Esophagus muscularis mucosa (tissue), 4 donors: ENCODE results near the gene AIF1. TPM values are rescaled to one million over a fixed set of nuclear protein-coding genes. Genes with fewer than 3 reads are reported as not detected.
"Not testable (repeated sequence)": the region's sequence is repeated elsewhere in the genome, so short reads cannot be mapped to it uniquely, and the experiment has no call there.

Experiments
- DNase-seq: peaks from one replicate; pipeline ENCODE4 v3.0.0-alpha.2; 2017; ENCODE audit errors: extremely low spot score
- H3K27ac ChIP-seq, 4 donors: fragments of 200-600 bp; sonication (generic); replicated peaks in 1 of 4; 1 replicate in 3 of 4; 2 replicates in 1 of 4; pipeline ENCODE4 v1.5.1; 2016 to 2019; ENCODE audit warnings: mild to moderate bottlenecking in 1 of 4
- H3K27me3 ChIP-seq, 4 donors: fragments of 200-600 bp; sonication (generic); one replicate each; pipeline versions ENCODE4 v1.5.1 to v1.6.0; 2016 to 2019
- H3K36me3 ChIP-seq, 4 donors: fragments of 200-600 bp; sonication (generic); one replicate each; pipeline ENCODE4 v1.5.1; 2016 to 2019
- H3K4me1 ChIP-seq, 4 donors: fragments of 200-600 bp; sonication (generic); one replicate each; pipeline ENCODE4 v1.5.1; 2016 to 2019
- H3K4me3 ChIP-seq, 4 donors: fragments of 200-600 bp; sonication (generic); 1 replicate in 2 of 4; 2 replicates in 2 of 4; pipeline ENCODE4 v1.5.1; 2016 to 2019; ENCODE audit warnings: mild to moderate bottlenecking in 4 of 4, moderate library complexity in 1 of 4
- H3K9me3 ChIP-seq, 4 donors: fragments of 200-600 bp; sonication (generic); 1 replicate in 3 of 4; 2 replicates in 1 of 4; pipeline ENCODE4 v1.5.1; 2016 to 2019
- EP300 ChIP-seq: sonication (generic); formaldehyde crosslinking; IDR thresholded peaks from one replicate; pipeline ENCODE4 v1.6.1; 2017; ENCODE audit warnings: antibody characterized with exemption
- POLR2A ChIP-seq: fragments of 450-650 bp; IDR thresholded peaks from one replicate; pipeline ENCODE4 v1.6.1; 2017; ENCODE audit warnings: antibody characterized with exemption, moderate library complexity, mild to moderate bottlenecking, low read depth
- POLR2AphosphoS5 ChIP-seq, 2 donors: sonication (generic); formaldehyde crosslinking; IDR thresholded peaks; one replicate each; pipeline ENCODE4 v1.6.1; 2017; ENCODE audit warnings: antibody characterized with exemption in 2 of 2
- WGBS: methylation state at CpG from one replicate; pipeline ENCODE4 v1.1.5; 2018; 5-methylcytosine and 5-hydroxymethylcytosine counted together
- intact Hi-C: fragments of 100-400 bp; cut with DNase I; formaldehyde crosslinking; loops from one replicate; pipeline ENCODE4 v1.15.1; 2023
- total RNA-seq, 4 donors: library from RNA; depleted of rRNA; stranded (reverse); fragments of >200 nt; gene quantifications; one replicate each; pipeline versions ENCODE4 v1.1.0 to v1.2.1, GENCODE V29; 2016
- TF ChIP-seq, protein P1 (sequence below), 3 experiments: fragments of 200-600 bp in 2 of 3; fragments of 450-650 bp in 1 of 3; sonication (generic) in 2 of 3; IDR thresholded peaks; one replicate each; pipeline ENCODE4 v1.5.1; 2017 to 2019; ENCODE audit warnings: antibody characterized with exemption in 3 of 3, mild to moderate bottlenecking in 2 of 3, moderate library complexity in 1 of 3

The AIF1 gene
- total RNA-seq, 4 donors from 2014 or later: 9.4 to 41.9 (median 14.4) TPM

GRCh38 chr6:31586599-31587281, 28.3 kb upstream of the AIF1 start:
- intact Hi-C loops: no loop called here
- TF ChIP-seq, protein P1, sequence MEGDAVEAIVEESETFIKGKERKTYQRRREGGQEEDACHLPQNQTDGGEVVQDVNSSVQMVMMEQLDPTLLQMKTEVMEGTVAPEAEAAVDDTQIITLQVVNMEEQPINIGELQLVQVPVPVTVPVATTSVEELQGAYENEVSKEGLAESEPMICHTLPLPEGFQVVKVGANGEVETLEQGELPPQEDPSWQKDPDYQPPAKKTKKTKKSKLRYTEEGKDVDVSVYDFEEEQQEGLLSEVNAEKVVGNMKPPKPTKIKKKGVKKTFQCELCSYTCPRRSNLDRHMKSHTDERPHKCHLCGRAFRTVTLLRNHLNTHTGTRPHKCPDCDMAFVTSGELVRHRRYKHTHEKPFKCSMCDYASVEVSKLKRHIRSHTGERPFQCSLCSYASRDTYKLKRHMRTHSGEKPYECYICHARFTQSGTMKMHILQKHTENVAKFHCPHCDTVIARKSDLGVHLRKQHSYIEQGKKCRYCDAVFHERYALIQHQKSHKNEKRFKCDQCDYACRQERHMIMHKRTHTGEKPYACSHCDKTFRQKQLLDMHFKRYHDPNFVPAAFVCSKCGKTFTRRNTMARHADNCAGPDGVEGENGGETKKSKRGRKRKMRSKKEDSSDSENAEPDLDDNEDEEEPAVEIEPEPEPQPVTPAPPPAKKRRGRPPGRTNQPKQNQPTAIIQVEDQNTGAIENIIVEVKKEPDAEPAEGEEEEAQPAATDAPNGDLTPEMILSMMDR (IDR thresholded peaks at IDR 0.05): no peak
- no peak for TF ChIP-seq EP300
- no peak for TF ChIP-seq POLR2AphosphoS5 (IDR thresholded peaks at IDR 0.05)
- no peak for TF ChIP-seq POLR2A
- H3K9me3 ChIP-seq: no peaks in the 10 kb centered on the region
- peaks cover 0 to 30% (median 3%) of the 10 kb centered on the region in 4 donors for H3K27me3 ChIP-seq
- 46% methylated on average over 7 of the region's 9 CpGs for WGBS
- H3K27ac ChIP-seq: peak overlapping the region in 2 of 4 donors; percentile 13 to 27
- DNase-seq: no peak
- H3K4me1 ChIP-seq: peaks cover 8 to 11% (median 10%) of the 10 kb centered on the region in 4 donors
- H3K36me3 ChIP-seq: no peaks in the 10 kb centered on the region
- H3K4me3 ChIP-seq: no peak overlapping the region

DNA sequence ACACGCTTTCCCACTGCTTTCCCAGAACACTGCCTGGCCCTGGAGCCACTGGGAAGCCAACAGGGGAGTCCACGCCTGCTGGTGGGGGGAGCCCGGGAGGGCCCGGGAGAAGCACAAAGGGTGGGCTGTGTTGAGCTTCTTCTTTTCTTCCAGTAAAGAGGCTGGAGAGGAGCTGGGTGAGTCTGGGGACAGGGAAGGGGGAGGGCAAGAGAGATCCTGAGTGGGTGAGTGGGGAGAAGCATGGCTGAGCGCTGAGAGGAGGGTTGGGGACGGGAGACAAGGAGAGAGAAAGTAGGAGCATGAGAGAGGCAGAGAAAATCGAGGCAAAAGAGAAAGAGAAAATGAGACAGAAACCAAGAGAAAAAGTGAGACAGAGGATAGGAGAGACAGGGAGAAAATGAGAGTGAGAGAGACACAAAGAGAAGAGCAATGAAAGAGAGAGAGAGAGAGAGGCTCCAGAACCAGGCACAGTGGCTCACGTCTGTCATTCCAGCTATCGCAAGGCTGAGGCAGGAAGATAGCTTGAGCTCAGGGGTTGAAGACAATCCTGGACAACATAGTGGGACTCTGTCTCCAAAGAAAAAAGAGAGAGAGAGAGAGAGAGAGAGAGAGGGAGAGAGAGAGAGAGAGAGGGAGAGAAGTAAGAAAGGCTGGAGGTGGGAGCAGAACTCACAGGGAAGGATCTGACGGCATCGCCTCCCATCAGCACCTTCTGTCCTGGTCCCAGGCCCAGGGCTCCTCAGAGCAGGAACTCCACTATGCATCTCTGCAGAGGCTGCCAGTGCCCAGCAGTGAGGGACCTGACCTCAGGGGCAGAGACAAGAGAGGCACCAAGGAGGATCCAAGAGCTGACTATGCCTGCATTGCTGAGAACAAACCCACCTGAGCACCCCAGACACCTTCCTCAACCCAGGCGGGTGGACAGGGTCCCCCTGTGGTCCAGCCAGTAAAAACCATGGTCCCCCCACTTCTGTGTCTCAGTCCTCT, 26.9 kb upstream of the AIF1 start:
- intact Hi-C loops: no loop called here

GRCh38 chr6:31588871-31589650, 26.0 kb upstream of the AIF1 start:
- Histone ChIP-seq H3K9me3 (no peaks in the 10 kb centered on the region), H3K36me3 (no peaks in the 10 kb centered on the region), H3K27ac (no peak overlapping the region), H3K4me1 (no peaks in the 10 kb centered on the region), H3K4me3 (no peak overlapping the region), H3K27me3 (peaks cover 0 to 30% (median 3%) of the 10 kb centered on the region in 4 donors)
- WGBS: 56% methylated on average over 9 of the region's 9 CpGs
- intact Hi-C loops: no loop called here
- TF ChIP-seq, protein P1 (IDR thresholded peaks at IDR 0.05): no peak
- no peak for TF ChIP-seq POLR2AphosphoS5 (IDR thresholded peaks at IDR 0.05)
- TF ChIP-seq POLR2A: no peak
- no peak for TF ChIP-seq EP300
- no peak for DNase-seq

More for the DNA sequence above, 26.9 kb upstream of the AIF1 start:
- no peak overlapping the region for H3K4me3 ChIP-seq
- DNase-seq: no peak
- TF ChIP-seq POLR2A (no peak), POLR2AphosphoS5 (IDR thresholded peaks at IDR 0.05) (no peak), EP300 (no peak)
- TF ChIP-seq, protein P1 (IDR thresholded peaks at IDR 0.05): no peak
- H3K36me3 ChIP-seq: no peaks in the 10 kb centered on the region
- H3K9me3 ChIP-seq: no peaks in the 10 kb centered on the region
- WGBS: 50% methylated on average over 12 of the region's 12 CpGs
- no peaks in the 10 kb centered on the region for H3K4me1 ChIP-seq
- peaks cover 0 to 30% (median 3%) of the 10 kb centered on the region in 4 donors for H3K27me3 ChIP-seq
- no peak overlapping the region for H3K27ac ChIP-seq

- intact Hi-C loops, H3K9me3 ChIP-seq, DNase-seq, H3K4me1 ChIP-seq, H3K27ac ChIP-seq, H3K4me3 ChIP-seq, H3K36me3 ChIP-seq: not testable (repeated sequence)
- WGBS: 62% methylated on average over 5 of the region's 5 CpGs
- peaks cover 0 to 30% (median 3%) of the 10 kb centered on the region in 4 donors for H3K27me3 ChIP-seq
Measured at GRCh38 chr6:31590691-31591090, 24.3 kb upstream of the AIF1 start.

DNA sequence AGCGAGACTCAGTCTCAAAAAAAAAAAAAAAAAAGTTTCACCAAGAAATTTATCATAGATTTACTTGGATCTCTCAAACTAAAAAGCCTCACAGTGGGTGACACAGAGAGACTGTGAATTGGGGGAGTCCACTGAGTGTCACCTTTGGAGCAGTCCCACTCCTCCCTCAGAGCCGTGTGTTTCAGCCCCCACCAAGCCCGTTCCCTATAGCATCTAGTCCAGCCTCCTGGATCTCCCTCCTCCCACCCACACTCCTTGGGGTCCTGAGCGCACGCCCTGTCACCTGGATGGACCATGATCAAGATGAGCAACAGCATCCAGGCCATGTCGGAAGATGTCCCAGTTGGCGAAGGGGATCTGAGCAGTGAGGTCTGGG, 22.6 kb upstream of the AIF1 start:
- no peak for DNase-seq
- no peak for TF ChIP-seq POLR2AphosphoS5 (IDR thresholded peaks at IDR 0.05)
- TF ChIP-seq, protein P1 (IDR thresholded peaks at IDR 0.05): no peak
- TF ChIP-seq EP300: no peak
- no peak for TF ChIP-seq POLR2A
- no peak overlapping the region for H3K4me3 ChIP-seq
- no peaks in the 10 kb centered on the region for H3K9me3 ChIP-seq
- peaks cover 0 to 21% (median 0%) of the 10 kb centered on the region in 4 donors for H3K27me3 ChIP-seq
- H3K27ac ChIP-seq: no peak overlapping the region
- H3K4me1 ChIP-seq: no peaks in the 10 kb centered on the region
- no peaks in the 10 kb centered on the region for H3K36me3 ChIP-seq
- intact Hi-C loops: no loop called here
- WGBS: 89% methylated on average over 7 of the region's 7 CpGs
